ENCODE data around the gene ALKBH7.

DNA sequence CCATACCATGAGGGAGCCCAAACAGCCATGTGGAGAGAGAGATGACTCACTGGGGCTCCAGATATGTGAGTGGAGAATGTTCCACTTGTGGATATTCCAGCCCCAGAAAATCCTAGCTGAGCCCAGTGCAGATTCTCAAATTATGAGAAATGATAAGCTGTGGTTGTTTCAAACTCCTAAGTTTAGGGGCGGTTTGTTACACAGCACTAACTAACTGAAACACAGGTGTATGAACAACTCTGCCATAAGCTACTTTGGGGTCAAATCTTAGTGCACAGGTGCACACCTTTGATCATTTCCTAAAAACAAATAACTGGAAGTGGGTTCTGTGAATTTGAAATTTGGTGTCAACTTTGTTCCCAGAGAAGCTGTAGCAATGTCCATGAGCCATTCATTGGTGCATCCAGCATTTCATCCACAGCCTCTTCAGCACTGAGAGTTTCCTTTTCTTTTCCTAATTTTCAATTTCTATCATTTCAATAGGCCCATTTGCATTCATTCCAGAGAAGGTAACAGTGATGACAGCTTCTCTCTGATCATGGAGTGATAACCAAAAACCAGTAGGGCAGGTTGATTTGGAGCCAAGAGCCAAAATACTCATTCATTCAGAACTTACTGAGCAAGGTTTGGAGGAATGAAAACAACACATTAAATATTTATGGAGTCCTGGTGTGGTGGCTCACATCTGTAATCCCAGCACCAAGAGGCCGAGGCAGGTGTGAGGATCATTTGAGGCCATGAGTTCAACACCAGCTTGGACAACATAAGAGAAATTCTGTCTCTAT is 20.0 kb upstream of the ALKBH7 start:
- TF ChIP-seq POLR2AphosphoS5 (IDR thresholded peaks at IDR 0.05; ENCODE audit: borderline replicate concordance, low read depth, low read length) (no peak), EZH2 (IDR thresholded peaks at IDR 0.05) (no peak), FOXP2 (optimal IDR thresholded peaks at IDR 0.05; ENCODE audit: control extremely low read depth, extremely low read length, insufficient read depth) (no peak)
